ENCODE data around the gene APOC1.

GRCh38 chr19:44865196-44865767 is 49.1 kb upstream of the APOC1 start:
- no peak for TF ChIP-seq CTCF (IDR thresholded peaks at IDR 0.05)
- no peak for TF ChIP-seq POLR2A (IDR thresholded peaks at IDR 0.05)
